Measurements from ENCODE around the gene HOXC12.

HOXC12 gene

DNA sequence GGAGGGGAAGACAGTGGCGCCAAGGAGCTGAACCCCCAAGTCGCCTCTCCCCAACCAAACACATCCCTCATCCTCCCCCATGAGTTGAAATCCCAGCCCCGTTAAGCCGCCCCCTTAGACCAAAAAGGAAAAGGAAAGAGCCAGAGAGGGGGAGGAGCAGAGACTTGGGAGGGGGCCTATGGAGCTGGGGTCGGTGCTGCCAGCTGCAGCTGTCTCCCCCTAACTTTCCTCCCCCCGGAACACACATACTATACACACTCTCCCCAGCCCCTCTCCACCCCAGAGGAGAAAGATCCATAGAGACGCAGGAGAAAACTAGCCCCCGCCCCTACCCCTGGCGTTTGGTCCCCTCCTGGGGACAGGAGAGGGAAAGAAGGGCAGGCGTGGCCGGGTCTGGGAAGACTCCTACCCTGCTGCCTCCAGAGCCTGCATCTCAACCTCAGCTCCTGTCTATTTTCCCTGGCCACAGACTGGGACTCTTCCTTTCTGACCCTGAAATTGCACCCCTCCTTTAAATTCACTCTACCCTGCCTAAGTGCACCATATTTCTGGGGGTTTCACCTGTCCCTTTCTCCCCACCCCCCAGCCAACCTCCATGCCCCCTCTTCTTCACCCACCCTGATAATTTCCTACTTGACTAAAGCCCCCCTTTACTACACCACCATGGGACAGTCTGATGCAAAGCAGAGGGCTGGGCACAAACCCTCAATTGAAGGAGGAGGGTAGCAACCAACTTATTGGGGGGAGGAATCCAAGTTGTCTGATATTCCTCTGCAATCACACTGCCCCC is 43.6 kb downstream of the HOXC12 start (continued):
- TF ChIP-seq KLF10 (tag by site-specific recombination; IDR thresholded peaks at IDR 0.05), result no peak
- TF ChIP-seq ZNF701 (tag by site-specific recombination; IDR thresholded peaks at IDR 0.05), result no peak
- TF ChIP-seq ZNF658 (tag by site-specific recombination; IDR thresholded peaks at IDR 0.05), result no peak
- TF ChIP-seq ZBTB21 (tag by site-specific recombination; IDR thresholded peaks at IDR 0.05), result no peak
- TF ChIP-seq, protein P1, sequence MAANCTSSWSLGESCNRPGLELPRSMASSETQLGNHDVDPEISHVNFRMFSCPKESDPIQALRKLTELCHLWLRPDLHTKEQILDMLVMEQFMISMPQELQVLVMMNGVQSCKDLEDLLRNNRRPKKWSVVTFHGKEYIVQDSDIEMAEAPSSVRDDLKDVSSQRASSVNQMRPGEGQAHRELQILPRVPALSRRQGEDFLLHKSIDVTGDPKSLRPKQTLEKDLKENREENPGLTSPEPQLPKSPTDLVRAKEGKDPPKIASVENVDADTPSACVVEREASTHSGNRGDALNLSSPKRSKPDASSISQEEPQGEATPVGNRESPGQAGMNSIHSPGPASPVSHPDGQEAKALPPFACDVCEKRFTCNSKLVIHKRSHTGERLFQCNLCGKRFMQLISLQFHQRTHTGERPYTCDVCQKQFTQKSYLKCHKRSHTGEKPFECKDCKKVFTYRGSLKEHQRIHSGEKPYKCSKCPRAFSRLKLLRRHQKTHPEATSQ (tag by site-specific recombination; IDR thresholded peaks at IDR 0.05), result no peak
- no peak for TF ChIP-seq TCF7L2 (IDR thresholded peaks at IDR 0.05; ENCODE audit: borderline replicate concordance, low read depth, low read length)
- peak; percentile 34; the same call in 1 of the 2 replicates for TF ChIP-seq ZXDB (tag by site-specific recombination; IDR thresholded peaks at IDR 0.05)
- no peak for TF ChIP-seq ZNF792 (tag by site-specific recombination; IDR thresholded peaks at IDR 0.05)
- TF ChIP-seq ZNF560 (tag by site-specific recombination; IDR thresholded peaks at IDR 0.05; ENCODE audit: borderline replicate concordance), result no peak
- no peak for TF ChIP-seq ZNF140 (tag by site-specific recombination; IDR thresholded peaks at IDR 0.05)
- 0 out of 2 replicates have a peak, but pooled peaks have one; percentile 10 for TF ChIP-seq MZF1 (tag by site-specific recombination; IDR thresholded peaks at IDR 0.05; ENCODE audit: borderline replicate concordance)
- TF ChIP-seq, protein P2, sequence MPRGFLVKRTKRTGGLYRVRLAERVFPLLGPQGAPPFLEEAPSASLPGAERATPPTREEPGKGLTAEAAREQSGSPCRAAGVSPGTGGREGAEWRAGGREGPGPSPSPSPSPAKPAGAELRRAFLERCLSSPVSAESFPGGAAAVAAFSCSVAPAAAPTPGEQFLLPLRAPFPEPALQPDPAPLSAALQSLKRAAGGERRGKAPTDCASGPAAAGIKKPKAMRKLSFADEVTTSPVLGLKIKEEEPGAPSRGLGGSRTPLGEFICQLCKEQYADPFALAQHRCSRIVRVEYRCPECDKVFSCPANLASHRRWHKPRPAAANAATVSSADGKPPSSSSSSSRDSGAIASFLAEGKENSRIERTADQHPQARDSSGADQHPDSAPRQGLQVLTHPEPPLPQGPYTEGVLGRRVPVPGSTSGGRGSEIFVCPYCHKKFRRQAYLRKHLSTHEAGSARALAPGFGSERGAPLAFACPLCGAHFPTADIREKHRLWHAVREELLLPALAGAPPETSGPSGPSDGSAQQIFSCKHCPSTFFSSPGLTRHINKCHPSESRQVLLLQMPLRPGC (tag by site-specific recombination; IDR thresholded peaks at IDR 0.05), result no peak
- peak; percentile 52 for TF ChIP-seq SP2 (tag by site-specific recombination; IDR thresholded peaks at IDR 0.05)
- no peak for TF ChIP-seq KLF7 (tag by site-specific recombination; IDR thresholded peaks at IDR 0.05; ENCODE audit: borderline replicate concordance)
- TF ChIP-seq, protein P3, sequence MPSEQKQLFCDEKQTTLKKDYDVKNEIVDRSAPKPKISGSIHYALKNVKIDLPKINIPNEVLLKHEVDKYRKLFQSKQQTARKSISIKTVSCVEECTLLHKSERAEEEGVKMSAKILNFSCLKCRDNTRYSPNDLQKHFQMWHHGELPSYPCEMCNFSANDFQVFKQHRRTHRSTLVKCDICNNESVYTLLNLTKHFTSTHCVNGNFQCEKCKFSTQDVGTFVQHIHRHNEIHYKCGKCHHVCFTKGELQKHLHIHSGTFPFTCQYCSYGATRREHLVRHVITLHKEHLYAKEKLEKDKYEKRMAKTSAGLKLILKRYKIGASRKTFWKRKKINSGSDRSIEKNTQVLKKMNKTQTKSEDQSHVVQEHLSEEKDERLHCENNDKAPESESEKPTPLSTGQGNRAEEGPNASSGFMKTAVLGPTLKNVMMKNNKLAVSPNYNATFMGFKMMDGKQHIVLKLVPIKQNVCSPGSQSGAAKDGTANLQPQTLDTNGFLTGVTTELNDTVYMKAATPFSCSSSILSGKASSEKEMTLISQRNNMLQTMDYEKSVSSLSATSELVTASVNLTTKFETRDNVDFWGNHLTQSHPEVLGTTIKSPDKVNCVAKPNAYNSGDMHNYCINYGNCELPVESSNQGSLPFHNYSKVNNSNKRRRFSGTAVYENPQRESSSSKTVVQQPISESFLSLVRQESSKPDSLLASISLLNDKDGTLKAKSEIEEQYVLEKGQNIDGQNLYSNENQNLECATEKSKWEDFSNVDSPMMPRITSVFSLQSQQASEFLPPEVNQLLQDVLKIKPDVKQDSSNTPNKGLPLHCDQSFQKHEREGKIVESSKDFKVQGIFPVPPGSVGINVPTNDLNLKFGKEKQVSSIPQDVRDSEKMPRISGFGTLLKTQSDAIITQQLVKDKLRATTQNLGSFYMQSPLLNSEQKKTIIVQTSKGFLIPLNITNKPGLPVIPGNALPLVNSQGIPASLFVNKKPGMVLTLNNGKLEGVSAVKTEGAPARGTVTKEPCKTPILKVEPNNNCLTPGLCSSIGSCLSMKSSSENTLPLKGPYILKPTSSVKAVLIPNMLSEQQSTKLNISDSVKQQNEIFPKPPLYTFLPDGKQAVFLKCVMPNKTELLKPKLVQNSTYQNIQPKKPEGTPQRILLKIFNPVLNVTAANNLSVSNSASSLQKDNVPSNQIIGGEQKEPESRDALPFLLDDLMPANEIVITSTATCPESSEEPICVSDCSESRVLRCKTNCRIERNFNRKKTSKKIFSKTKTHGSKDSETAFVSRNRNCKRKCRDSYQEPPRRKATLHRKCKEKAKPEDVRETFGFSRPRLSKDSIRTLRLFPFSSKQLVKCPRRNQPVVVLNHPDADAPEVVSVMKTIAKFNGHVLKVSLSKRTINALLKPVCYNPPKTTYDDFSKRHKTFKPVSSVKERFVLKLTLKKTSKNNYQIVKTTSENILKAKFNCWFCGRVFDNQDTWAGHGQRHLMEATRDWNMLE (tag by site-specific recombination; conservative IDR thresholded peaks at IDR 0.05; ENCODE audit: low read depth), result no peak
- TF ChIP-seq ZNF16 (tag by site-specific recombination; IDR thresholded peaks at IDR 0.05; ENCODE audit: low read depth), result no peak
- TF ChIP-seq ZNF623 (tag by site-specific recombination; IDR thresholded peaks at IDR 0.05), result no peak
- TF ChIP-seq ZNF394 (tag by site-specific recombination; IDR thresholded peaks at IDR 0.05; ENCODE audit: borderline replicate concordance), result no peak
- TF ChIP-seq ZNF341 (tag by site-specific recombination; IDR thresholded peaks at IDR 0.05; ENCODE audit: low read depth), result peak; percentile 17; the same call in 1 of the 2 replicates
- peak; percentile 88 for TF ChIP-seq IKZF3 (tag by site-specific recombination; IDR thresholded peaks at IDR 0.05)
- TF ChIP-seq, protein P4, sequence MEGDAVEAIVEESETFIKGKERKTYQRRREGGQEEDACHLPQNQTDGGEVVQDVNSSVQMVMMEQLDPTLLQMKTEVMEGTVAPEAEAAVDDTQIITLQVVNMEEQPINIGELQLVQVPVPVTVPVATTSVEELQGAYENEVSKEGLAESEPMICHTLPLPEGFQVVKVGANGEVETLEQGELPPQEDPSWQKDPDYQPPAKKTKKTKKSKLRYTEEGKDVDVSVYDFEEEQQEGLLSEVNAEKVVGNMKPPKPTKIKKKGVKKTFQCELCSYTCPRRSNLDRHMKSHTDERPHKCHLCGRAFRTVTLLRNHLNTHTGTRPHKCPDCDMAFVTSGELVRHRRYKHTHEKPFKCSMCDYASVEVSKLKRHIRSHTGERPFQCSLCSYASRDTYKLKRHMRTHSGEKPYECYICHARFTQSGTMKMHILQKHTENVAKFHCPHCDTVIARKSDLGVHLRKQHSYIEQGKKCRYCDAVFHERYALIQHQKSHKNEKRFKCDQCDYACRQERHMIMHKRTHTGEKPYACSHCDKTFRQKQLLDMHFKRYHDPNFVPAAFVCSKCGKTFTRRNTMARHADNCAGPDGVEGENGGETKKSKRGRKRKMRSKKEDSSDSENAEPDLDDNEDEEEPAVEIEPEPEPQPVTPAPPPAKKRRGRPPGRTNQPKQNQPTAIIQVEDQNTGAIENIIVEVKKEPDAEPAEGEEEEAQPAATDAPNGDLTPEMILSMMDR (tag by site-specific recombination; IDR thresholded peaks at IDR 0.05), result 0 out of 2 replicates have a peak, but pooled peaks have one; percentile 53
- TF ChIP-seq, protein P5, sequence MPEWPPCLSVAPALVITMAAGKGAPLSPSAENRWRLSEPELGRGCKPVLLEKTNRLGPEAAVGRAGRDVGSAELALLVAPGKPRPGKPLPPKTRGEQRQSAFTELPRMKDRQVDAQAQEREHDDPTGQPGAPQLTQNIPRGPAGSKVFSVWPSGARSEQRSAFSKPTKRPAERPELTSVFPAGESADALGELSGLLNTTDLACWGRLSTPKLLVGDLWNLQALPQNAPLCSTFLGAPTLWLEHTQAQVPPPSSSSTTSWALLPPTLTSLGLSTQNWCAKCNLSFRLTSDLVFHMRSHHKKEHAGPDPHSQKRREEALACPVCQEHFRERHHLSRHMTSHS (tag by site-specific recombination; IDR thresholded peaks at IDR 0.05), result no peak
- TF ChIP-seq, protein P6, sequence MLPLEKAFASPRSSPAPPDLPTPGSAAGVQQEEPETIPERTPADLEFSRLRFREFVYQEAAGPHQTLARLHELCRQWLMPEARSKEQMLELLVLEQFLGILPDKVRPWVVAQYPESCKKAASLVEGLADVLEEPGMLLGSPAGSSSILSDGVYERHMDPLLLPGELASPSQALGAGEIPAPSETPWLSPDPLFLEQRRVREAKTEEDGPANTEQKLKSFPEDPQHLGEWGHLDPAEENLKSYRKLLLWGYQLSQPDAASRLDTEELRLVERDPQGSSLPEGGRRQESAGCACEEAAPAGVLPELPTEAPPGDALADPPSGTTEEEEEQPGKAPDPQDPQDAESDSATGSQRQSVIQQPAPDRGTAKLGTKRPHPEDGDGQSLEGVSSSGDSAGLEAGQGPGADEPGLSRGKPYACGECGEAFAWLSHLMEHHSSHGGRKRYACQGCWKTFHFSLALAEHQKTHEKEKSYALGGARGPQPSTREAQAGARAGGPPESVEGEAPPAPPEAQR (tag by site-specific recombination; IDR thresholded peaks at IDR 0.05), result no peak
- peak; percentile 98 for TF ChIP-seq ZNF600 (tag by site-specific recombination; IDR thresholded peaks at IDR 0.05)
- TF ChIP-seq ZNF155 (tag by site-specific recombination; IDR thresholded peaks at IDR 0.05), result no peak
- TF ChIP-seq ZNF211 (tag by site-specific recombination; IDR thresholded peaks at IDR 0.05; ENCODE audit: low read depth), result no peak
- no peak for TF ChIP-seq ZNF214 (tag by site-specific recombination; IDR thresholded peaks at IDR 0.05; ENCODE audit: borderline replicate concordance)
- TF ChIP-seq ZNF624 (tag by site-specific recombination; IDR thresholded peaks at IDR 0.05), result no peak

All from HEK293 (cell line).